ENCODE data around the gene IFNL1.
"Not testable (repeated sequence)": the region's sequence is repeated elsewhere in the genome, so short reads cannot be mapped to it uniquely, and the experiment has no call there.

The IFNL1 gene

DNA sequence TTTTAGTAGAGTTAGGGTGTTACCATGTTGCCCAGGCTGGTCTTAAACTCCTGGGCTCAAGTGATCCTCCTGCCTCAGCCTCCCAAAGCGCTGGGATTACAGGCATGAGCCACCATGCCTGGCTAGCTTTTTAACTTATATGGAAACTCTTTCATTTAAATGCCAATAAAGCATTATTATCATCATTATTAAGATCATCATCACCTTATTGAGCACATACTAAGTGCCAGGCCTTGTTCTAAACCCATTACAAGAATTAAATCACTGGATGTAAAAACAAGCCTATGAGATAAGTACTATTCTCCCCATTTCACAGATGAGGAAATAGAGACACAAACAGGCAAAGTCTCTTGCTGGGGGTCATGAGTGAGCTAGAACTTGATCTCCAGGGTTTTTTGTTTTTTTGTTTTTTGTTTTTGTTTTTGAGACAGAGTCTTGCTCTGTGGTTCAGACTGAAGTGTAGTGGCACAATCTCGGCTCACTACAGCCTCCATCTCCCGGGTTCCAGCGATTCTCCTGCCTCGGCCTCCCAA is 38.3 kb downstream of the IFNL1 start:
- no peak for DNase-seq

DNA sequence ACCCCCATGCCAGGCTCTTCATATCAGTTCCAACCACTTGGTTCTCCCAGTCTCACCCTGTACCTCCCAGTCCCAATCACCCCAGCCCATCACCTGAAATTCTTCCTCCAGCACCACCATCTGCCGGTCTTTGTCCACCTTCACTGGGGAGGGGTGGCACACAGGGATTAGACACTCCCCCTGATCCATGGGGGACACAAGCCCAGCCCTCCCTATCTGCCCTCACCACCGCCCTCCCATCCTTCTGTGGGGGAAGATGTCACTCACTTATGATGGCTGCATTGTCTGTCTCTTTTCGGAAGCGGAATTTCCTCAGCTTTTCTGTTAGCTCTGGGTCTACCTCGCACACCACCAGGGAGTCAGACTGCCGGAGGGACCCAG is 39.0 kb downstream of the IFNL1 start:
- no peak for DNase-seq

GRCh38 chr19:39336483-39336882 is 40.3 kb downstream of the IFNL1 start:
- no peak for DNase-seq

GRCh38 chr19:39339674-39340073 is 43.5 kb downstream of the IFNL1 start:
- no peak for DNase-seq

- DNase-seq = not testable (repeated sequence)
These were observed 43.9 kb downstream of the IFNL1 start for GRCh38 chr19:39340156-39340555.

- DNase-seq = no peak
These were observed 45.0 kb downstream of the IFNL1 start for GRCh38 chr19:39341129-39341718.

DNA sequence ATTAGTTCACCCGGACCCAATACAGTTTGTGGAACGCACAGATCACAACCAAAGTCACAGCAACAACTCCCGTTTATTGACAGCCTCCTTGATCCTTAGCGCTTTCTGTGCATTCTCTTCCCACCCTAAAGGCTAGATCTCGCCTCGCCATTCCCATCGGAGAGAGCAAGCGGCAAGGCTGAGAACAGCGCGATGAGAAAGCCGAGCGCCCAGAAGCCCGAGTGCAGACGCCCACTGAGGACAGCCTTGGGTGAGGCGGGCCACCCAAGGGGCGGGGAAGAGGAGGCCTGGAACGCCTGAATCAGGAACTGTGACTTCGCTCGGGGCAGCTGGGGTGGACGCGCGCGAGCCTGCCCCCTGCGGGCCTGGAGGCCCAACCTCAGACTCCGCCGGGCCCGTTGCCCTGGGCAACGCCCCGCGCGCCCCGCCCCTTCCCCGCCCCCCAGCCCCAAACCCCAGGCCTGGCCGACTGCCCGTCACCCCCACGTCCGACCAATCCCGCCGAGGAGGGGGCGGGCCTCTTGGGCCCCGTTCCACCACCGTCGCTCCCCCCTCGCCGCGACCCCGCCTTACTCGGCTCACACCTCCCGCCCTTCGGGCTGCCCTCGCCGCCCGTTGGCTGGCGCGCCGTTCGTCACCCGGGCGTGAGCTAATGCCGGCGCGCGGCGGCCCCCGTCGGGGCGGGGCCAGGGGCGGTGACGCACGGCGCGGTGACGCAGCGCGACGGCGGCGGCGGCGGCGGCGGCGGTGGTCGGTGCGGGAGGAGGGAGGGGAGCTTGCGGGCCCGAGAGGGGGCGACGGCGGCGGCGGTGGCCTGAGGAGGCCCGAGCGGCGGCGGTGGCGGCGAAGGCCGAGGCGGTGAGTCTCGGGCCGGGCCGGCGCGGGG is 45.8 kb downstream of the IFNL1 start, which contains the start of gene SAMD4B:
Gene SAMD4B, plus strand, starts transcription at position 703 of the 886 bp plus-strand sequence. CDS start 14,473 bp downstream, outside the sequence.
- peak; percentile 99 for DNase-seq

- no peak for DNase-seq
These were observed 46.6 kb downstream of the IFNL1 start for GRCh38 chr19:39342647-39343305.

- no peak for DNase-seq
These were observed 49.7 kb downstream of the IFNL1 start for GRCh38 chr19:39345956-39346355.

GRCh38 chr19:39347332-39348164 is 51.3 kb downstream of the IFNL1 start:
- DNase-seq = no peak

All from NCI-H2171 treated with DMSO at 0.1 percent for 48 hours (cell line).